Stimulated activated CD8-positive, alpha-beta memory T cell treated with anti-CD3 and anti-CD28 coated beads, Interleukin-2, amount 100 ng/mL, for 1 hour (primary cell): ENCODE data around the gene EIPR1.
"Not testable (repeated sequence)": the region's sequence is repeated elsewhere in the genome, so short reads cannot be mapped to it uniquely, and the experiment has no call there.

Source experiments
- DNase-seq, 2 donors: peaks; one replicate each; pipeline ENCODE4 v3.0.0-alpha.2; 2020; ENCODE audit warnings: low read depth in 2 of 2

Gene EIPR1

DNA sequence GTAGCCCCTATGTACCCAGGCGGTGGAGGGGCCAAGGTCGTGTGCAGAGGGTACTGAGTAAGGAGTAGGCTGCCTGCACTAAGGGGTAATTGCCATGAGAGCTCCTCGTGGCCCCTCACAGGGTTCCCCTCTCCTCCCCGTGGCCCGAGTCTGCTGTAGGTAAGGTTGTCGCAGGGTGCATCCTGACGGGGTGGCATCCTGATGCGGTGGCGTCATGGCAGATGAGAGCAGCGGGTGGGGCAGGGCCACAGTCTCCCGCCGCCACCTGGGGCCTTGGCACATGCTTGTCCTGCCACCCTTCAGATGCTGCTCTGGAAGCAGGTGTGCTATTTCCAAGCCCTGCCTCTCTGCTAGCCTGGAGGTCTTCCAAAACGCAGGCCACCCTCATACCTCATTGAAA, 89.7 kb downstream of the EIPR1 start:
- no peak for DNase-seq

DNA sequence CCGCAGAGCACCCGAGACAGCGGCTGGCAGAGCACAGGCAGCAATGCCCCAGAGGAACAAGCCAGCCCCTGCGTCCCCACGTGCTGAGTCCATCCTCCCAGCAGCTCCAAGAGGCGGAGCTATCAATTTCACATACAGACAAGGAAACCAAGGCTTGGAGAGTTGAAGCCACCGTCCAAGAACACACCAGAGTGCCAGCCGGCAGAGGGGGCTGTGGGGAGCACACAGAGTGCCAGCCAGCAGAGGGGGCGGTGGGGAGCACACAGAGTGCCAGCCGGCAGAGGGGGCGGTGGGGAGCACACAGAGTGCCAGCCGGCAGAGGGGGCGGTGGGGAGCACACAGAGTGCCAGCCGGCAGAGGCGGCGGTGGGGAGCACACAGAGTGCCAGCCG, 91.0 kb downstream of the EIPR1 start:
- DNase-seq = not testable (repeated sequence)

- no peak for DNase-seq
These were observed 91.5 kb downstream of the EIPR1 start for GRCh38 chr2:3285901-3286645.

DNA sequence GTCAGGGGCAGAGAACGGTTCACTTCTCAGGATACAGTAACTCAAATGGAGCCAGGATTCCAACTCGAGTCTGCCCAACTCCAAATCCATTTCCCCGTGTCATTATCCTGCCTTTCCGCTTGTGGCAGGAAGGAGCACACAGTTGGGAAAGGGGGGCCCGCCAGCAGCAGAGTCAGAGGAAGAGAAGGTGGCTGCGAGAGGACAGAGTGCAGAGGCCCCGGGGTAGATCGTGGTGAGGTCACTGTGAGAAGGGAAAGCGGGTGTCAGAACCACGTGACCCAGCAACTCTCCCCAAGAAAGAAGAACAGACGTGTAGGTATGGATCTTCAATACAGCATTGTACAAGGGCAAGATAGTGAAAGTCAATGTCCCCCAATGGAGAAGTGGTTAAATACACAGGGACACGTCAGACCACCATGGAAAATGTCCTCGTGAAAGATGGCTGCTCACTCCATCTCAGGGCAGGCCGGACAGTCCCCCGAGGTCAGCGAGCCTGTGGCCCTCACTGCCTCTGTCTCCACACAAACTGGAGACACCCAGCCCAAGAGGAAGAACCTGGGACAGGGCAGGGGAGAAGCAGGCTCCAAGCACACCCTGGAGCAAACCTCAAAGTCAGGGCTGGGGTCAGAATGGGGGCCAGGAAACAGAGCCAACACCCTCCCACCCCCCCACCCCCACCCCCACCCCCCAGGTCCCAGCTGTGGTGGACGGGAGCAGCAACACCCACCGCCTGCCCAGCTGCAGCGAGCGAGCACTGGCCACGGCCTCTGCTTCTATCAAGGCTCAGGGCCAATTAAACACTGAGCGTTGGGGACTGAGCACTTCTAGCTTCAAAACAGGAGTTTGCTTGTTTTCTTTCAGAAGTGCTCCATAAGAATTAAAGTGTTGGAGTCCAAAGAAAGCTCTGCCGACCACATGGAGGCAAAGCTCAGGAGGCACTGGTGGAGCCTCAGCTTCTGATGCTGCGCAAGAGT, 92.7 kb downstream of the EIPR1 start:
- no peak for DNase-seq

GRCh38 chr2:3283876-3284656, 93.6 kb downstream of the EIPR1 start:
- not testable (repeated sequence) for DNase-seq

- no peak for DNase-seq
These were observed 94.4 kb downstream of the EIPR1 start for GRCh38 chr2:3283206-3283605.

GRCh38 chr2:3282056-3282998, 95.3 kb downstream of the EIPR1 start:
- no peak for DNase-seq

- DNase-seq = no peak
These were observed 96.7 kb downstream of the EIPR1 start for GRCh38 chr2:3280683-3281520.

GRCh38 chr2:3280197-3280596, 97.4 kb downstream of the EIPR1 start:
- DNase-seq = no peak

GRCh38 chr2:3279236-3279960, 98.2 kb downstream of the EIPR1 start:
- no peak for DNase-seq

DNA sequence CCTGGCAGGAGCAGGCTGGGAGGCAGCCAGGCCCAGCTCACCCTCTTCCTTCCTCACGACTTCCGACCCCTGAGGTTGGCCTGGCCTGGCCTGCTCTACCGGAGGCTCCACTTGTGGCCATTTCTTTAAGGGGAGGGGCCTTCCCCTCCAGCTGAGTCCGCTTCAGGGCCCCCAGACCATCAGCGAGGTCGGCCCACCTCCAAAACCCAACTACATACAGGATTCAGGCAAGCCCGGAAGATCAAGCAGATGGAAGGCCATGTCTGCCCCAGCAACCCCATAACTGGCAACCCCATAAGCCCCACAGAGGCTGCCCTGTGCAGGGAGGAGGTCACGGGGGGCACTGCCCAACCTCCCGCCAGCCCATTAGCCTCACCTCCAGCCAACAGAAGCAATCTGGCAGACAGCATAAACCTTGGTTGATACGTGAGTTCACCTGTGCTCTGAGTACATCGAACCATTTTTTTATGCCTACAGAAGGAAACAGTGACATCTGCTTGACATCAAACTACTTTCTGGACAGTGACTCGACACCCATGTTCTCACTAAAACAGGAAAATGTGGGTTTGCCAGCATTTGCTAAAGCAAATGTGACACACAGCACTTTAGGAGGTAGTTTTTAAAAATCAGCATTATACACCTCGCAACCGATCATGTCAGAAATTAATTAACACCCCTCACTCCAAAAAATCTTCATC, 98.9 kb downstream of the EIPR1 start:
- DNase-seq = no peak

- DNase-seq = no peak
These were observed 99.7 kb downstream of the EIPR1 start for GRCh38 chr2:3277748-3278520.

- no peak for DNase-seq
These were observed 100.4 kb downstream of the EIPR1 start for GRCh38 chr2:3277050-3277747.

DNA sequence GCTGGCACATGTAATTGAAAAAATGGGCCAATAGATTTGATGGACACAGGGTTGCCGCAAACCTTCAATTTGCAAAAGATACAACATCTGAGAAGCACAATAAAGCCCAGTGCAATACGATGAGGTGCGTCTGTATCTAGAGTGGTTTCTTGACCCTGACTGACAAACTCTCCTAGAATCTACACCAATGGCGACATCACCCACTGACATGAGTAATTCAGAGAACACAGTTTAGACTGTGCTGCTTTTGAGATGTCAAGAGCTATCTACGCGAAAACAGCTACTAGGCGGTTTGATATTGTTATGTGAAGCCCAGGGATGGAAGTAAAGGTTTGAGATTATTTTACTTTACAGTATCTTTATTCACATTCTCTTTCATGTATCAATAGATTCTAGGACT, 104.9 kb downstream of the EIPR1 start:
- DNase-seq = no peak

- no peak for DNase-seq
These were observed 107.5 kb downstream of the EIPR1 start for GRCh38 chr2:3270095-3270478.

- DNase-seq = no peak
These were observed 108.1 kb downstream of the EIPR1 start for GRCh38 chr2:3269425-3270094.

DNA sequence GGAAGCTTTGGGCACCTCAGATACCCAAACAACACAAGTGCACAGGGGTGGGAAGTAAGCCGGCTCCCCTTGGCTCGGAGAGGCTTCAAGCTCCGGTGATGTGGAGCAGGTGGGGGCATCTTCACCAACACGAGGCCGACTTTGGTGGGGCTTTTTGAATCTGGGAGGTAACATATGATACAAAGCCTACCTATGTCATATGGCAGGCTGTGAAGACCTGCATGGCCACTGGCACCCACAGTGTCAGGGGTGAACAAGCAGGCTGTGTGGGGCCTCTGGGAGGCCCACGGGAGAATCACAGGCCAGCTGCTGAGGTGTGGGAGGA, 109.0 kb downstream of the EIPR1 start:
- DNase-seq = no peak
